Activated T-cell treated with anti-CD3 and anti-CD28 coated beads, Interleukin-2, amount 50 U/mL, for 72 hours (primary cell): Measurements from ENCODE around the gene COL6A3. TPM values are rescaled to one million over a fixed set of nuclear protein-coding genes. Genes with fewer than 3 reads are reported as not detected.

Experiments used
- ATAC-seq, 2 donors: fragments of 150-1000 bp; cut with Tn5 transposase; replicated peaks in 1 of 2; 2 replicates each; pipeline ENCODE4 v1.10.0; 2021; ENCODE audit warnings: moderate library complexity in 2 of 2, mild to moderate bottlenecking in 1 of 2
- DNase-seq, 2 donors: peaks; one replicate each; pipeline ENCODE4 v3.0.0; 2021 to 2022; ENCODE audit warnings: mixed read lengths in 1 of 2
- H3K27ac Mint-ChIP-seq: one replicate; pipeline ENCODE4 v1.8.0; 2022; ENCODE audit warnings: mild to moderate bottlenecking, moderate library complexity, mixed read lengths
- H3K27me3 Mint-ChIP-seq: one replicate; pipeline ENCODE4 v1.8.0; 2022; ENCODE audit warnings: low read depth, mixed read lengths
- H3K36me3 Mint-ChIP-seq, 2 donors: one replicate each; pipeline ENCODE4 v1.8.0; 2022; ENCODE audit warnings: mixed read lengths in 2 of 2, mild to moderate bottlenecking in 1 of 2; ENCODE audit not compliant: insufficient read depth in 2 of 2
- H3K4me1 Mint-ChIP-seq: one replicate; pipeline ENCODE4 v1.8.0; 2022; ENCODE audit warnings: low read depth, mixed read lengths
- H3K4me3 Mint-ChIP-seq, 2 donors: one replicate each; pipeline ENCODE4 v1.8.0; 2022; ENCODE audit warnings: mild to moderate bottlenecking in 2 of 2, mixed read lengths in 2 of 2, moderate library complexity in 2 of 2
- H3K9me3 Mint-ChIP-seq, 2 donors: one replicate each; pipeline ENCODE4 v1.8.0; 2022; ENCODE audit warnings: mixed read lengths in 2 of 2
- total RNA-seq, 2 donors: library from RNA; stranded (reverse); gene quantifications; one replicate each; pipeline ENCODE4 v1.2.3, GENCODE V29; 2022

COL6A3 gene
- total RNA-seq, 2 donors from 2014 or later, result 12.0 to 17.3 TPM

DNA sequence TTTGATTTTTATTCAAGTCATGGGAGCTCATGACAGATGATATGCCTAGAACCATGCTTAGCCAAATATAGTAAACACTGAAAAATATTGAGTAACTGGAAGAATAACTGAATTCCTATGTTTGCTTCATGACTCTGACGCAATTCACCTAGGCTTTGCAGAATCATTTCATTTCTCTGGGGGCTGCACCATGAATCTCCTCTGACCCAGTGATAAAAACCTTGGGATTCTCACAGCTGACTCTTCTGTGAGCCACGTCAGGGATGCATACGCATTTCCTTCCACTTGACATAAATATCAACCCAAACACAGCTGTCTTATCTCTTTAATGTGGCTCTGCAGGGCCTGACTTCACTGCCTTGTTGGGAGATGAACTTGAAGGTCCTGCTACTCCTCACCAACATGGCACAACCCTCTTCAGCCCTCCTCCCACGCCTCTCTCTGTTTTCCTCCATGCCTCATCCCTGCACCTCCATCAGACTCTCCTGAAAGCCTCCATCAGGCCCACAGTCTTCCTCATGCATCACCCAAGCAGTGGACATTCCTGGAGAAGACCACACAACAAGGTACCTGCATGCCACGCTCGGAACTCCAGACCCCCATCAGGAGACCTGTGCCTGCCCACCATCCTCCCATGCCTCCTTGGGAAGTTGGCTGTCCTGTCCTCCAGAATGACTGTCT is 29.8 kb downstream of the COL6A3 start:
- DNase-seq (no peak), ATAC-seq (no peak)
- Mint-ChIP-seq H3K4me1 (no peaks in the 10 kb centered on the region), H3K4me3 (no peak overlapping the region), H3K36me3 (peaks cover 0 to 2% of the 10 kb centered on the region in 2 donors), H3K27me3 (no peaks in the 10 kb centered on the region), H3K9me3 (no peaks in the 10 kb centered on the region), H3K27ac (no peak overlapping the region)

DNA sequence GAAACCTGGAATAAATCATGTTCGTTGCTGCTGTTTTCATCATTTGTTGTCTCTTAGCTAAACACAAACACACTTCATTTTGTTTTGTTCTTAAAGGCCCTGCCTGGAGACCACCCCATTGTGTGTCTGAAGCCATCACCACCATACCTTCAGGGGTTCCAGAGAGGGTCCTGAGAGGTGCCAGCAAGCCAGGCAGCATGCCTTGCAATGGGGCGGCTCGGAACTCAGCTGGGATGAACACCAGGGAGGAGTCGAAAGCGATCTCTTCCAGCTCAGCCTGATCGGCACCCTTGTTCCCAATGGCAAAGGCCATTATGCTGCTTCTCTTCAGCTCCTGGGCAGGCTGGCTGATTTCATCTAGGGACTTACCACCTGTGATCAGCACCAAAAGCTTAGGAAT is 33.2 kb downstream of the COL6A3 start:
- no peak overlapping the region for H3K27ac Mint-ChIP-seq
- ATAC-seq (no peak), DNase-seq (no peak)
- no peaks in the 10 kb centered on the region for H3K4me1 Mint-ChIP-seq
- H3K36me3 Mint-ChIP-seq, result no peaks in the 10 kb centered on the region
- H3K9me3 Mint-ChIP-seq, result no peaks in the 10 kb centered on the region
- no peak overlapping the region for H3K4me3 Mint-ChIP-seq
- H3K27me3 Mint-ChIP-seq, result no peaks in the 10 kb centered on the region

DNA sequence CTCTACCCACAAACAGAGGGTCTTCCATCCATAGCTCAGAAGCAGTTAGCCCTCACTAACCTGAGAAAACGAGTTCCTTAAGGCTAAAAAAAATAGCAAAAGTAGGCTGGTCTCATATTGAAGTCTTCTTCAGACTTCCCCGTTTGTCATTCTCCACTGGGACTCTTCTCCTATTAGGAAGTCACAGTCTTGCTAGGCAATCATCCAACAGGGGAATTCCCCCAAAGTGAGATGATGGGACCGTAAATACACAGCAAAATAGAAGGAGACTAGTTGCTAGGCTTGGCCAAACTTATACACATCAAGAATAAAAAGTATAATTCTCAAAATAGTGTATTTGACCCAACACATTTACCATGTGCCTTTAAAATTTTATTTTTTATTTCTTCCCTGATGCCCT is 34.3 kb downstream of the COL6A3 start:
- no peak for ATAC-seq
- no peak overlapping the region for H3K4me3 Mint-ChIP-seq
- H3K36me3 Mint-ChIP-seq, result peaks cover 0 to 5% of the 10 kb centered on the region in 2 donors
- H3K9me3 Mint-ChIP-seq, result no peaks in the 10 kb centered on the region
- no peaks in the 10 kb centered on the region for H3K27me3 Mint-ChIP-seq
- no peaks in the 10 kb centered on the region for H3K4me1 Mint-ChIP-seq
- DNase-seq, result no peak
- no peak overlapping the region for H3K27ac Mint-ChIP-seq

- Mint-ChIP-seq H3K4me1 (no peaks in the 10 kb centered on the region), H3K36me3 (peaks cover 0 to 5% of the 10 kb centered on the region in 2 donors), H3K9me3 (no peaks in the 10 kb centered on the region), H3K27me3 (no peaks in the 10 kb centered on the region), H3K4me3 (no peak overlapping the region), H3K27ac (no peak overlapping the region)
- DNase-seq (no peak), ATAC-seq (no peak)
Measured at GRCh38 chr2:237378650-237379049, 35.3 kb downstream of the COL6A3 start.

GRCh38 chr2:237374284-237375060 is 39.5 kb downstream of the COL6A3 start:
- H3K4me3 Mint-ChIP-seq, result no peak overlapping the region
- no peak for DNase-seq

DNA sequence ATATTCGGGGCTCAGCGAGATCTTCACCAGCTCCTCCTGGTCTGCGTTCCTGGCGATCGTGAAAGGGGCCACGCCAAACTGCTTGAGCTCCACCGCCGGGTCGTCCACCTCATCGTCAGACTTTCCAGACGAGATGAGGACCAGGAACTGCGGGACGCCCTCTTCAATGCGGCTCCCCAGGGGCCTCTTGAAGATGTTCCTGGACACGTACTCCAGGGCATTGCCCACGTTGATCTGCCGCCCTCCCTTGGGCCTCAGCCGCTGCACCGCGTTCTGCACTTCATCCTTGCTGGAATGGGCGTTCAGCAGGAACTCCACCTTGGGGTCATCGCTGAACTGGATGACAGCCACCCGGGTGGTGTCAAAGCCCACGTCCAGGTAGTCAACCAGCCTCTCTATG is 42.1 kb downstream of the COL6A3 start:
- Mint-ChIP-seq H3K36me3 (peaks cover 0 to 5% of the 10 kb centered on the region in 2 donors), H3K27me3 (no peaks in the 10 kb centered on the region), H3K9me3 (no peaks in the 10 kb centered on the region), H3K4me1 (no peaks in the 10 kb centered on the region), H3K27ac (no peak overlapping the region), H3K4me3 (no peak overlapping the region)
- DNase-seq (no peak), ATAC-seq (no peak)

More at GRCh38 chr2:237374284-237375060, 39.5 kb downstream of the COL6A3 start:
- H3K27me3 Mint-ChIP-seq, result no peaks in the 10 kb centered on the region
- H3K36me3 Mint-ChIP-seq, result peaks cover 0 to 5% of the 10 kb centered on the region in 2 donors
- no peak overlapping the region for H3K27ac Mint-ChIP-seq
- no peak for ATAC-seq
- H3K9me3 Mint-ChIP-seq, result no peaks in the 10 kb centered on the region
- H3K4me1 Mint-ChIP-seq, result no peaks in the 10 kb centered on the region

DNA sequence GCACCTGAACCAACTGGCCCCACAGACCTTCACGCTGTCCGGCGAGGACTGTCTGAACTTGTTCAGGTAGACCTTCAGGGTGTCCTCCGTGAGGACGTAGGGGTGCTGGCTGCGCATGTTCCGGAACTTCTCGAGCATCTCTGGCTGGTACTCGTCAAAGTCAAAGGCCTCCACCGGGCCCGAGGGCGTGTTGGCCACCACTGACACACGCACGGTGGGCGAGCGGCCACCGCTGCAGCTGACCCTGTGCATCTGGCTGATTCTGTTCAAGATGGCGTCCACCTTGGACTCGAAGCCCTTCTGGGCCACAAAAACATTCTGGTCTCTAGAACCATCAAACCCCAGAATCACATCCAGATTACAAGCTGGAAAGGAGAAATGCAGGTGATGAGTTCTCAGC is 48.3 kb downstream of the COL6A3 start:
- Mint-ChIP-seq H3K27ac (no peak overlapping the region), H3K36me3 (peaks cover 3 to 4% of the 10 kb centered on the region in 2 donors), H3K27me3 (no peaks in the 10 kb centered on the region), H3K9me3 (no peaks in the 10 kb centered on the region), H3K4me1 (no peaks in the 10 kb centered on the region), H3K4me3 (no peak overlapping the region)
- no peak for DNase-seq
- ATAC-seq, result no peak

DNA sequence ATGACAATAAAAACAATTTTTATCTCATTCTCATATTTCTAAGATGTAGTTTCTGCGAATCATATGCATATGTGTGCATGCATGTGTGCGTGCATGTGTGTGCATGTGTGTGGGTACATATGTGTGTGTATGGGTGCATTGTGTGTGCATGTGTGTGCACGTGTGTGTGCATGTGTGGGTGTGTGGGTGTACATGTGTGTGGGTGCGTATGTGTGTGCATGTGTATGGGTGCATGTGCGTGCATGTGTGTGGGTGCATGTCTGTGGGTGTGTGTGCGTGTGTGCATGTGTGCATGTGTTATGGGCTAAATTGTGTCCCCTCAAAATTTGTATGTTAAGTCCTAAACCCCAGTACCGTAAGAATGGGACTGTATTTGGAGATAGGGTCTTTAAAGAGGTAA is 49.3 kb downstream of the COL6A3 start:
- no peaks in the 10 kb centered on the region for H3K4me1 Mint-ChIP-seq
- H3K36me3 Mint-ChIP-seq, result peaks cover 3 to 4% of the 10 kb centered on the region in 2 donors
- DNase-seq (no peak), ATAC-seq (no peak)
- H3K4me3 Mint-ChIP-seq, result no peak overlapping the region
- H3K27me3 Mint-ChIP-seq, result no peaks in the 10 kb centered on the region
- no peak overlapping the region for H3K27ac Mint-ChIP-seq
- no peaks in the 10 kb centered on the region for H3K9me3 Mint-ChIP-seq

GRCh38 chr2:237361194-237362004 is 52.6 kb downstream of the COL6A3 start:
- Mint-ChIP-seq H3K27me3 (no peaks in the 10 kb centered on the region), H3K36me3 (peaks cover 2 to 3% of the 10 kb centered on the region in 2 donors), H3K4me3 (no peak overlapping the region), H3K27ac (no peak overlapping the region), H3K9me3 (no peaks in the 10 kb centered on the region), H3K4me1 (no peaks in the 10 kb centered on the region)
- no peak for DNase-seq
- no peak for ATAC-seq

GRCh38 chr2:237359894-237360780 is 53.8 kb downstream of the COL6A3 start:
- H3K9me3 Mint-ChIP-seq, result no peaks in the 10 kb centered on the region
- ATAC-seq, result no peak
- H3K36me3 Mint-ChIP-seq, result peaks cover 2 to 3% of the 10 kb centered on the region in 2 donors
- no peak overlapping the region for H3K27ac Mint-ChIP-seq
- no peak overlapping the region for H3K4me3 Mint-ChIP-seq
- H3K4me1 Mint-ChIP-seq, result no peaks in the 10 kb centered on the region
- no peaks in the 10 kb centered on the region for H3K27me3 Mint-ChIP-seq
- DNase-seq, result no peak

DNA sequence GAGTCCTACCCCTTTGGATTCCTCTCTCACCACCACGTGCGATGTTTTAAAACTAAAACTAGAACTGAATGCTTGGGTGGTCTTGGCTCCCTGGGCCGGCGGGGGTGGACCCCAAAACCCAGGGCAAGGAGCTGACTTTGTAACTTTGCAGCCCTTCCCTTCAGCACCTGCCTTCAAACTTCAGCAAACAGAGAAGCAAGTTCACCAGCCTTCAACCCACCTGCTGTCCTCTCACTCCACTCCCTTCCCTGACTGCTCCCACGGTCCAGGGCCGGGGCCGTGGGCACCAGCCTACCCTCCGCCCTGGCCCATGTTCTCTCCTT is 54.5 kb downstream of the COL6A3 start:
- Mint-ChIP-seq H3K4me1 (no peaks in the 10 kb centered on the region), H3K27ac (no peak overlapping the region), H3K27me3 (no peaks in the 10 kb centered on the region), H3K4me3 (no peak overlapping the region), H3K9me3 (no peaks in the 10 kb centered on the region), H3K36me3 (peaks cover 0 to 2% of the 10 kb centered on the region in 2 donors)
- ATAC-seq, result no peak
- DNase-seq, result no peak

GRCh38 chr2:237358721-237359517 is 55.0 kb downstream of the COL6A3 start:
- Mint-ChIP-seq H3K27me3 (no peaks in the 10 kb centered on the region), H3K9me3 (no peaks in the 10 kb centered on the region), H3K36me3 (peaks cover 0 to 2% of the 10 kb centered on the region in 2 donors), H3K4me1 (no peaks in the 10 kb centered on the region), H3K4me3 (no peak overlapping the region), H3K27ac (no peak overlapping the region)
- DNase-seq (no peak), ATAC-seq (no peak)
